Lower leg skin (tissue), 3 donors: ENCODE results near the gene BCAS1.

Experiments
- CTCF ChIP-seq, 3 donors: fragments of 450-650 bp; IDR thresholded peaks; one replicate each; pipeline ENCODE4 v1.5.1; 2016; ENCODE audit warnings: antibody characterized with exemption in 3 of 3, mild to moderate bottlenecking in 3 of 3, moderate library complexity in 2 of 3
- POLR2A ChIP-seq, 2 donors: fragments of 450-650 bp; IDR thresholded peaks; one replicate each; pipeline ENCODE4 v1.6.1; 2016 to 2017; ENCODE audit warnings: antibody characterized with exemption in 2 of 2, mild to moderate bottlenecking in 1 of 2, moderate library complexity in 1 of 2

GRCh38 chr20:54103762-54104600, 33.6 kb upstream of the BCAS1 start:
- peak in 1 of 3 donors; percentile 84 for TF ChIP-seq CTCF (IDR thresholded peaks at IDR 0.05)
- TF ChIP-seq POLR2A (IDR thresholded peaks at IDR 0.05), result no peak
